Sigmoid colon (tissue), 4 donors: ENCODE data around the gene SLC38A8.

Experiments
- CTCF ChIP-seq, 4 experiments: fragments of 450-650 bp in 3 of 4; fragments of 200-600 bp in 1 of 4; IDR thresholded peaks; one replicate each; pipeline ENCODE4 v1.5.1; 2016 to 2019; ENCODE audit warnings: antibody characterized with exemption in 4 of 4, mild to moderate bottlenecking in 3 of 4, moderate library complexity in 2 of 4
- EP300 ChIP-seq, 4 donors: sonication (generic); formaldehyde crosslinking; IDR thresholded peaks; one replicate each; pipeline ENCODE4 v1.6.1; 2017; ENCODE audit warnings: antibody characterized with exemption in 4 of 4
- POLR2A ChIP-seq, 2 donors: fragments of 450-650 bp; IDR thresholded peaks; one replicate each; pipeline ENCODE4 v1.6.1; 2016; ENCODE audit warnings: antibody characterized with exemption in 2 of 2, mild to moderate bottlenecking in 2 of 2, moderate library complexity in 2 of 2
- POLR2AphosphoS5 ChIP-seq, 4 donors: sonication (generic); formaldehyde crosslinking; IDR thresholded peaks; one replicate each; pipeline ENCODE4 v1.6.1; 2017; ENCODE audit warnings: antibody characterized with exemption in 4 of 4

- TF ChIP-seq CTCF (IDR thresholded peaks at IDR 0.05) (no peak), POLR2A (IDR thresholded peaks at IDR 0.05) (no peak), POLR2AphosphoS5 (IDR thresholded peaks at IDR 0.05) (no peak), EP300 (IDR thresholded peaks at IDR 0.05) (no peak)
These were observed 12.8 kb upstream of the SLC38A8 start for GRCh38 chr16:84055366-84055765.
